SK-N-SH (cell line): ENCODE measurements around the gene H2BW2. TPM values are rescaled to one million over a fixed set of nuclear protein-coding genes. Genes with fewer than 3 reads are reported as not detected.

Experiments
- CTCF ChIA-PET: fragments of 300-600, 350-600 bp; formaldehyde crosslinking; extraction: SDS; loops from one replicate; lab custom pipeline; 2021; lab: Yijun Ruan, JAX
- POLR2A ChIA-PET: fragments of 350-600 bp; sonication (Branson Sonifier 250); formaldehyde crosslinking; extraction: SDS; loops from one replicate; lab custom pipeline; 2020; ENCODE audit warnings: antibody characterized with exemption, inconsistent platforms; lab: Yijun Ruan, JAX
- DNase-seq: peaks from one replicate; pipeline ENCODE4 v3.0.0; 2012
- H2AFZ ChIP-seq: fragments of 200-600 bp; sonication (generic); 2 replicates; pipeline ENCODE4 v1.8.1; 2016; ENCODE audit warnings: antibody characterized with exemption, mild to moderate bottlenecking, low read depth
- H3F3A ChIP-seq: fragments of 200-600 bp; sonication (generic); replicated peaks from 2 replicates; pipeline ENCODE3; 2016; ENCODE audit warnings: antibody characterized with exemption, mild to moderate bottlenecking; ENCODE audit not compliant: insufficient read depth
- H3K27ac ChIP-seq, 2 experiments: fragments of 200-500 bp in 1 of 2; fragments of 200-600 bp in 1 of 2; sonication (Bioruptor generic) in 1 of 2; sonication (generic), shearing (Covaris generic) in 1 of 2; 2 replicates each; pipeline versions ENCODE4 v1.5.1 to v1.6.1; 2014 to 2016; ENCODE audit warnings: low read depth in 2 of 2, inconsistent platforms in 1 of 2, low read length in 1 of 2, mild to moderate bottlenecking in 1 of 2, mixed read lengths in 1 of 2
- H3K27me3 ChIP-seq: fragments of 200-600 bp; sonication (generic), shearing (Covaris generic); 2 replicates; pipeline ENCODE4 v1.6.1; 2016; ENCODE audit warnings: mixed run types; ENCODE audit not compliant: insufficient read depth
- H3K36me3 ChIP-seq, 2 experiments: fragments of 200-500 bp in 1 of 2; fragments of 200-600 bp in 1 of 2; sonication (Bioruptor generic) in 1 of 2; sonication (generic) in 1 of 2; replicated peaks in 1 of 2; 2 replicates each; pipeline versions ENCODE3 to v1.5.1; 2014 to 2016; ENCODE audit warnings: low read length in 1 of 2, mild to moderate bottlenecking in 1 of 2; ENCODE audit not compliant: insufficient read depth in 2 of 2, control insufficient read depth in 1 of 2
- H3K4me1 ChIP-seq, 2 experiments: fragments of 200-500 bp in 1 of 2; fragments of 200-600 bp in 1 of 2; sonication (Bioruptor generic) in 1 of 2; sonication (generic), shearing (Covaris generic) in 1 of 2; 2 replicates each; pipeline versions ENCODE4 v1.5.1 to v1.6.1; 2014 to 2016; ENCODE audit warnings: low read depth in 1 of 2, low read length in 1 of 2, mixed run types in 1 of 2; ENCODE audit not compliant: insufficient read depth in 2 of 2, control insufficient read depth in 1 of 2
- H3K4me2 ChIP-seq: fragments of 200-600 bp; sonication (generic), shearing (Covaris generic); 2 replicates; pipeline ENCODE4 v1.6.1; 2017; ENCODE audit warnings: mixed run types
- H3K4me3 ChIP-seq, 2 experiments: fragments of 200-500 bp in 1 of 2; fragments of 200-600 bp in 1 of 2; sonication (Bioruptor generic) in 1 of 2; sonication (generic), shearing (Covaris generic) in 1 of 2; 2 replicates each; pipeline versions ENCODE4 v1.5.1 to v1.8.1; 2014 to 2016; ENCODE audit warnings: low read depth in 2 of 2, inconsistent platforms in 1 of 2, low read length in 1 of 2, mild to moderate bottlenecking in 1 of 2, mixed read lengths in 1 of 2, moderate library complexity in 1 of 2
- H3K79me2 ChIP-seq: fragments of 200-600 bp; sonication (generic); 2 replicates; pipeline ENCODE4 v1.8.1; 2017; ENCODE audit warnings: mild to moderate bottlenecking; ENCODE audit not compliant: insufficient read depth
- H3K9ac ChIP-seq: fragments of 200-600 bp; sonication (generic); 2 replicates; pipeline ENCODE4 v1.6.1; 2017; ENCODE audit warnings: mixed run types
- H3K9me2 ChIP-seq: fragments of 200-600 bp; sonication (generic); 2 replicates; pipeline ENCODE4 v1.6.1; 2017; ENCODE audit warnings: mixed run types
- H3K9me3 ChIP-seq: fragments of 200-600 bp; sonication (generic); 2 replicates; pipeline ENCODE4 v1.6.1; 2017; ENCODE audit warnings: mixed run types, mild to moderate bottlenecking, moderate library complexity
- H4K20me1 ChIP-seq: fragments of 200-600 bp; sonication (generic); 2 replicates; pipeline ENCODE4 v1.6.1; 2017; ENCODE audit warnings: mild to moderate bottlenecking, mixed run types; ENCODE audit not compliant: insufficient read depth
- ELF1 ChIP-seq: IDR thresholded peaks from 2 replicates; pipeline ENCODE4 v1.4.0; 2012
- EZH2phosphoT487 ChIP-seq: fragments of 200-600 bp; sonication (generic); IDR thresholded peaks from 2 replicates; pipeline ENCODE4 v1.6.1; 2017; ENCODE audit warnings: low read depth, mixed run types, mild to moderate bottlenecking, antibody characterized with exemption, moderate library complexity, borderline replicate concordance
- FOSL2 ChIP-seq: IDR thresholded peaks from 2 replicates; pipeline ENCODE4 v1.4.0; 2012; ENCODE audit warnings: low read depth, mild to moderate bottlenecking, moderate library complexity, borderline replicate concordance
- FOXM1 ChIP-seq: IDR thresholded peaks from 2 replicates; pipeline ENCODE4 v1.4.0; 2012; ENCODE audit warnings: low read depth, mild to moderate bottlenecking
- GABPA ChIP-seq: IDR thresholded peaks from 2 replicates; pipeline ENCODE4 v1.4.0; 2012; ENCODE audit warnings: low read depth, mild to moderate bottlenecking
- GATA2 ChIP-seq: sonication (generic); formaldehyde crosslinking; IDR thresholded peaks from 2 replicates; pipeline ENCODE4 v1.5.0; 2020; ENCODE audit warnings: mild to moderate bottlenecking, missing genetic modification reagents
- JUND ChIP-seq: IDR thresholded peaks from 2 replicates; pipeline ENCODE4 v1.4.0; 2012
- MEF2A ChIP-seq: IDR thresholded peaks from 2 replicates; pipeline ENCODE4 v1.4.0; 2012; ENCODE audit warnings: low read depth, borderline replicate concordance
- MXI1 ChIP-seq: IDR thresholded peaks from 2 replicates; pipeline ENCODE4 v1.6.1; 2012; ENCODE audit warnings: mild to moderate bottlenecking, low read depth, low read length, improper control_type of control experiment
- NFIC ChIP-seq: IDR thresholded peaks from 2 replicates; pipeline ENCODE4 v1.4.0; 2012; ENCODE audit warnings: borderline replicate concordance
- POLR2AphosphoS5 ChIP-seq: IDR thresholded peaks from 2 replicates; pipeline ENCODE4 v1.6.1; 2012; ENCODE audit warnings: low read depth, low read length
- TAF1 ChIP-seq: IDR thresholded peaks from 2 replicates; pipeline ENCODE4 v1.6.1; 2012; ENCODE audit warnings: low read depth, mild to moderate bottlenecking, low read length, moderate library complexity, borderline replicate concordance
- TCF12 ChIP-seq: IDR thresholded peaks from 2 replicates; pipeline ENCODE4 v1.4.0; 2012
- WGBS: methylation state at CpG from one replicate; pipeline ENCODE4 v1.1.6; 2017; ENCODE audit warnings: low lambda C conversion rate; 5-methylcytosine and 5-hydroxymethylcytosine counted together
- polyA plus RNA-seq, 3 experiments: library from polyadenylated mRNA; depleted of rRNA; stranded (reverse); fragments of >200 nt; gene quantifications; 2 replicates each; pipeline ENCODE4 v1.2.3, GENCODE V29; 2012
- TF ChIP-seq, protein P1 (sequence below): fragments of 150-350 bp; IDR thresholded peaks from 2 replicates; pipeline ENCODE4 v1.6.1; 2016; ENCODE audit warnings: mild to moderate bottlenecking, low read depth, low read length
- TF ChIP-seq, protein P2 (sequence below): fragments of 150-350 bp; IDR thresholded peaks from 2 replicates; pipeline ENCODE4 v1.6.1; 2017; ENCODE audit warnings: antibody characterized with exemption, low read length, low read depth, borderline replicate concordance
- TF ChIP-seq, protein P3 (sequence below): IDR thresholded peaks from 2 replicates; pipeline ENCODE4; 2012
- TF ChIP-seq, protein P4 (sequence below): IDR thresholded peaks from 2 replicates; pipeline ENCODE4 v1.4.0; 2012; ENCODE audit warnings: low read depth, borderline replicate concordance

H2BW2 gene
- polyA plus RNA-seq, 1 of the 3 experiments (the other 2 are of a cell fraction): not detected

DNA sequence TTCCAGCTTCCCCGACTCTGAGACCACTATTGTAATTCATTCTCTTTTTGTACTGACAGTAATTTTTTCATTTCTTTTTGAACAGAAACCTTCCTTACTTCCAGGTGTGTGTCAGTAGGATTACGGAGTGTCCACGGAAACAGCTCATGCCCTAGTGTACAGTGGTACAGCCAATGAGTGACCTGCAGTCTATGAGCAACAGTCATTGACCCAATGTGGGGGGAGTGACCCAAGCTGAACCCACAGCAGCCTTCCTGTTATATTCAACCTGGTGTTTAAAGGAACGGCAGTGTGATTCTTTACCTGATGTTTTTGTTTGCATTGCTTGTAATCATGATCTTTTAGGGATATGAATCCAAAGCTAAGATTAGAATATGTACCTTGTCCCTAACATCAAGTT lies 1.2 kb downstream of the H2BW2 start:
- DNase-seq: no peak
- Histone ChIP-seq H3K4me1 (no peaks in the 10 kb centered on the region), H3K36me3 (no peaks in the 10 kb centered on the region)
- TF ChIP-seq FOXM1: no peak
- TF ChIP-seq FOSL2: no peak
- no peak for TF ChIP-seq EZH2phosphoT487
- TF ChIP-seq, protein P1, sequence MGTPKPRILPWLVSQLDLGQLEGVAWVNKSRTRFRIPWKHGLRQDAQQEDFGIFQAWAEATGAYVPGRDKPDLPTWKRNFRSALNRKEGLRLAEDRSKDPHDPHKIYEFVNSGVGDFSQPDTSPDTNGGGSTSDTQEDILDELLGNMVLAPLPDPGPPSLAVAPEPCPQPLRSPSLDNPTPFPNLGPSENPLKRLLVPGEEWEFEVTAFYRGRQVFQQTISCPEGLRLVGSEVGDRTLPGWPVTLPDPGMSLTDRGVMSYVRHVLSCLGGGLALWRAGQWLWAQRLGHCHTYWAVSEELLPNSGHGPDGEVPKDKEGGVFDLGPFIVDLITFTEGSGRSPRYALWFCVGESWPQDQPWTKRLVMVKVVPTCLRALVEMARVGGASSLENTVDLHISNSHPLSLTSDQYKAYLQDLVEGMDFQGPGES: no peak
- TF ChIP-seq NFIC: no peak
- no peak for TF ChIP-seq GATA2 (CRISPR knock-in tag)
- TF ChIP-seq MEF2A: no peak
- TF ChIP-seq, protein P2, sequence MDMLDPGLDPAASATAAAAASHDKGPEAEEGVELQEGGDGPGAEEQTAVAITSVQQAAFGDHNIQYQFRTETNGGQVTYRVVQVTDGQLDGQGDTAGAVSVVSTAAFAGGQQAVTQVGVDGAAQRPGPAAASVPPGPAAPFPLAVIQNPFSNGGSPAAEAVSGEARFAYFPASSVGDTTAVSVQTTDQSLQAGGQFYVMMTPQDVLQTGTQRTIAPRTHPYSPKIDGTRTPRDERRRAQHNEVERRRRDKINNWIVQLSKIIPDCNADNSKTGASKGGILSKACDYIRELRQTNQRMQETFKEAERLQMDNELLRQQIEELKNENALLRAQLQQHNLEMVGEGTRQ: no peak
- no peak for TF ChIP-seq MXI1
- TF ChIP-seq ELF1: no peak
- TF ChIP-seq, protein P3, sequence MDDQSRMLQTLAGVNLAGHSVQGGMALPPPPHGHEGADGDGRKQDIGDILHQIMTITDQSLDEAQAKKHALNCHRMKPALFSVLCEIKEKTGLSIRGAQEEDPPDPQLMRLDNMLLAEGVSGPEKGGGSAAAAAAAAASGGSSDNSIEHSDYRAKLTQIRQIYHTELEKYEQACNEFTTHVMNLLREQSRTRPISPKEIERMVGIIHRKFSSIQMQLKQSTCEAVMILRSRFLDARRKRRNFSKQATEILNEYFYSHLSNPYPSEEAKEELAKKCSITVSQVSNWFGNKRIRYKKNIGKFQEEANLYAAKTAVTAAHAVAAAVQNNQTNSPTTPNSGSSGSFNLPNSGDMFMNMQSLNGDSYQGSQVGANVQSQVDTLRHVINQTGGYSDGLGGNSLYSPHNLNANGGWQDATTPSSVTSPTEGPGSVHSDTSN: no peak
- TF ChIP-seq, all 33 proteins: peak for 0
- Histone ChIP-seq H3K27me3 (peaks cover 5% of the 10 kb centered on the region), H3K4me2 (no peak overlapping the region), H3K79me2 (no peaks in the 10 kb centered on the region), H2AFZ (no peak overlapping the region), H3K4me3 (no peak overlapping the region), H3K9ac (no peak overlapping the region), H3K9me2 (no peaks in the 10 kb centered on the region), H4K20me1 (no peaks in the 10 kb centered on the region), H3K9me3 (no peaks in the 10 kb centered on the region), H3K27ac (no peak overlapping the region), H3F3A (no peaks in the 10 kb centered on the region)
- 2% methylated on average over 4 of the region's 4 CpGs for WGBS
- POLR2A ChIA-PET: no interaction called here
- CTCF ChIA-PET: no interaction called here

DNA sequence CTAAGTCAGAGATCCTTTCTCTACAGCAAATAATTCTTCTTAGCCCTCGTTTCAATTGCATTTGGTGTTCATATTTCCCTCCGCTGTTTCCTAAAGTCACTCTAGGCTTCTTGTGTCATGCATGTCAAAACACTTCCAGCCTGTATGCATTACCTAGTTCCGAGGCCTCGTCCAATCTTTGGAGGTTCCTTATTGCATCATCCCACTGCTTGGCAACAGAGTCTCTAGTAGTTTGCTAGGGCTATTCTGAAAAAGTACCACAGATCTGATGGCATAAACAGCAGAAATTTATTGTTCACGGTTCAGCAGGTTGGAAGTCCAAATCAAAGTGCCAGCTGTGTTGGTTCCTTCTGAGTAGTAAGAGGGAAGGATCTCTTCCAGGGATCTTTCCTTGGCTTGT lies 5.9 kb downstream of the H2BW2 start:
- H3K36me3 ChIP-seq: no peaks in the 10 kb centered on the region
- 9% methylated on average over 5 of the region's 5 CpGs for WGBS
- no peak for DNase-seq
- H4K20me1 ChIP-seq: no peaks in the 10 kb centered on the region
- POLR2A ChIA-PET: no interaction called here
- H3K9ac ChIP-seq: no peak overlapping the region
- H3F3A ChIP-seq: no peaks in the 10 kb centered on the region
- TF ChIP-seq TAF1 (no peak), JUND (no peak), GABPA (no peak), EZH2phosphoT487 (no peak), TCF12 (no peak), POLR2AphosphoS5 (no peak)
- TF ChIP-seq, protein P4, sequence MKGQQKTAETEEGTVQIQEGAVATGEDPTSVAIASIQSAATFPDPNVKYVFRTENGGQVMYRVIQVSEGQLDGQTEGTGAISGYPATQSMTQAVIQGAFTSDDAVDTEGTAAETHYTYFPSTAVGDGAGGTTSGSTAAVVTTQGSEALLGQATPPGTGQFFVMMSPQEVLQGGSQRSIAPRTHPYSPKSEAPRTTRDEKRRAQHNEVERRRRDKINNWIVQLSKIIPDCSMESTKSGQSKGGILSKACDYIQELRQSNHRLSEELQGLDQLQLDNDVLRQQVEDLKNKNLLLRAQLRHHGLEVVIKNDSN: no peak
- TF ChIP-seq, protein P2: no peak
- TF ChIP-seq, all 33 proteins: peak for 0
- H3K4me2 ChIP-seq: no peak overlapping the region
- no peaks in the 10 kb centered on the region for H3K4me1 ChIP-seq
- CTCF ChIA-PET: no interaction called here
- no peaks in the 10 kb centered on the region for H3K9me3 ChIP-seq
- no peaks in the 10 kb centered on the region for H3K79me2 ChIP-seq
- H3K9me2 ChIP-seq: no peaks in the 10 kb centered on the region
- no peak overlapping the region for H3K27ac ChIP-seq
- H3K27me3 ChIP-seq: peaks cover 26% of the 10 kb centered on the region; the same call in 1 of the 2 replicates
- no peak overlapping the region for H3K4me3 ChIP-seq
- no peak overlapping the region for H2AFZ ChIP-seq
